ENCODE results near the gene DACH2.

Gene DACH2

DNA sequence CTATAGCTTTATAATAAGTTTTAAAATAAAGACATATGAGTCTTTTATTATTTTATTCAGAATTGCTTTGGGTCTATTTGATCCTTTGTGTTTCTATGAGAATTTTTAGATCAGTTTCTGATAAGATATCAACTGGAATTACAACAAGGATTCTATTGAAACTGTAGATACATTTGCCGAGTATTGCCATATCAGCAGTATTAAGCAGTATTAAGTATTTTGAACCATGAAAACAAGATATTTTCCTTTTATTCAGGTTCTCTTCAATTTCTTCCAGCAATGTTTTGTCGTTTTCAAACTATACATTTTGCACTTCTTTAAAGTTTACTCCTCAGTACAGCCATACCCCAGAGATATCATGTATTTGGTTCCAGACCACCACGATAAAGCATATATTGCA lies 598.8 kb downstream of the DACH2 start:
- TF ChIP-seq CTCF (IDR thresholded peaks at IDR 0.05; ENCODE audit: low read depth, low read length) (no peak), POLR2A (IDR thresholded peaks at IDR 0.05; ENCODE audit: extremely low read depth, insufficient read length) (no peak), MYC (IDR thresholded peaks at IDR 0.05; ENCODE audit: low read depth, low read length) (no peak)
- TF ChIP-seq, protein P1, sequence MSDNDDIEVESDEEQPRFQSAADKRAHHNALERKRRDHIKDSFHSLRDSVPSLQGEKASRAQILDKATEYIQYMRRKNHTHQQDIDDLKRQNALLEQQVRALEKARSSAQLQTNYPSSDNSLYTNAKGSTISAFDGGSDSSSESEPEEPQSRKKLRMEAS (IDR thresholded peaks at IDR 0.05; ENCODE audit: low read depth, low read length) = no peak
- H3K4me3 ChIP-seq (ENCODE audit: low read depth, low read length) = no peak overlapping the region
- DNase-seq (ENCODE audit: low read depth) = no peak

DNA sequence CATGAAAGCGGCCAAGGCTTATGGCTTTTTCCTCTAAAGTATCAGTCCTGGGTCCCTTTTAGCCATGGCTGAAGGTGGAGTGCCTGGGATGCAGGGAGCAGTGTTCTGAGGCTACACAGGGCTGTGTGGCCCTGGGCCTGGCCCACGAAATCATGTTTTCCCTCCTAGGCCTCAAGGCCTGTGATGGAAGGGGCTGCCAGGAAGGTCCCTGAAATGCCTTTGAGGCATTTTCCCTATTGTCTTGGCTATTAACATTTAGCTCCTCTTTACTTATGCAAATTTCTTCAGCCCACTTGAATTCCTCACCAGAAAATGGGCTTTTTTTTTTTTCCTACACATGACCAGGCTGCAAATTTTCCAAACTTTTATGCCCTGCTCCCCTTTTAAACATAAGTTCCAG lies 657.0 kb downstream of the DACH2 start:
- TF ChIP-seq POLR2A (IDR thresholded peaks at IDR 0.05; ENCODE audit: extremely low read depth, insufficient read length) (no peak), CTCF (IDR thresholded peaks at IDR 0.05; ENCODE audit: low read depth, low read length) (no peak), MYC (IDR thresholded peaks at IDR 0.05; ENCODE audit: low read depth, low read length) (no peak)
- TF ChIP-seq, protein P1 (IDR thresholded peaks at IDR 0.05; ENCODE audit: low read depth, low read length) = no peak
- no peak for DNase-seq (ENCODE audit: low read depth)
- no peak overlapping the region for H3K4me3 ChIP-seq (ENCODE audit: low read depth, low read length)

GRCh38 chrX:86806786-86807185 lies 658.5 kb downstream of the DACH2 start:
- no peak for TF ChIP-seq MYC (IDR thresholded peaks at IDR 0.05; ENCODE audit: low read depth, low read length)
- peak; percentile 54 for TF ChIP-seq CTCF (IDR thresholded peaks at IDR 0.05; ENCODE audit: low read depth, low read length)
- DNase-seq (ENCODE audit: low read depth) = peak; percentile 41
- H3K4me3 ChIP-seq (ENCODE audit: low read depth, low read length) = no peak overlapping the region

- no peak for TF ChIP-seq CTCF (IDR thresholded peaks at IDR 0.05; ENCODE audit: low read depth, low read length)
- no peak for DNase-seq (ENCODE audit: low read depth)
- no peak overlapping the region for H3K4me3 ChIP-seq (ENCODE audit: low read depth, low read length)
Measured at GRCh38 chrX:86809651-86810050, 661.4 kb downstream of the DACH2 start.

- no peak for DNase-seq (ENCODE audit: low read depth)
Measured at GRCh38 chrX:86829786-86830185, 681.5 kb downstream of the DACH2 start.

More at GRCh38 chrX:86829786-86830185, 681.5 kb downstream of the DACH2 start:
- TF ChIP-seq, protein P1 (IDR thresholded peaks at IDR 0.05; ENCODE audit: low read depth, low read length) = no peak
- TF ChIP-seq CTCF (IDR thresholded peaks at IDR 0.05; ENCODE audit: low read depth, low read length) (no peak), POLR2A (IDR thresholded peaks at IDR 0.05; ENCODE audit: extremely low read depth, insufficient read length) (no peak), MYC (IDR thresholded peaks at IDR 0.05; ENCODE audit: low read depth, low read length) (no peak)
- H3K4me3 ChIP-seq (ENCODE audit: low read depth, low read length) = no peak overlapping the region
